Keratinocyte (primary cell): ENCODE results near the gene CCR8. TPM values are rescaled to one million over a fixed set of nuclear protein-coding genes. Genes with fewer than 3 reads are reported as not detected.

ENCODE experiments used
- DNase-seq: peaks from one replicate; pipeline ENCODE4 v3.0.0-alpha.2; 2011; ENCODE audit warnings: low read depth, missing footprints, low spot score
- FAIRE-seq: peaks from 2 replicates; lab custom pipeline; 2011; peaks lifted over from hg19 to GRCh38; lab: Jason Lieb, UNC
- H2AFZ ChIP-seq: 2 replicates; pipeline ENCODE4 v1.6.0; 2012; ENCODE audit warnings: low read length, control low read depth, inconsistent platforms; ENCODE audit not compliant: control insufficient read depth
- H3K27ac ChIP-seq: 2 replicates; pipeline ENCODE4 v1.5.1; 2011; ENCODE audit warnings: low read length; ENCODE audit not compliant: control insufficient read depth, insufficient read depth
- H3K27me3 ChIP-seq: 3 replicates; pipeline ENCODE4 v1.6.0; 2011; ENCODE audit warnings: low read length; ENCODE audit not compliant: control insufficient read depth, insufficient read depth; ENCODE audit errors: extremely low read depth
- H3K36me3 ChIP-seq, 2 experiments: 2 replicates in 1 of 2; 3 replicates in 1 of 2; pipeline ENCODE4 v1.5.1; 2011; ENCODE audit warnings: low read length in 2 of 2, mild to moderate bottlenecking in 1 of 2; ENCODE audit not compliant: control insufficient read depth in 2 of 2, insufficient read depth in 2 of 2; ENCODE audit errors: extremely low read depth in 1 of 2
- H3K4me1 ChIP-seq: 3 replicates; pipeline ENCODE4 v1.5.1; 2011; ENCODE audit warnings: low read length; ENCODE audit not compliant: control insufficient read depth, insufficient read depth; ENCODE audit errors: extremely low read depth
- H3K4me2 ChIP-seq: 3 replicates; pipeline ENCODE4 v1.6.0; 2011; ENCODE audit warnings: low read depth, low read length; ENCODE audit not compliant: control insufficient read depth, insufficient read depth; ENCODE audit errors: extremely low read depth
- H3K4me3 ChIP-seq, 3 experiments: fragments of 200-600 bp in 1 of 3; sonication (generic) in 1 of 3; 2 replicates in 2 of 3; 3 replicates in 1 of 3; pipeline ENCODE4 v1.5.1; 2011 to 2016; ENCODE audit warnings: low read length in 3 of 3, mild to moderate bottlenecking in 3 of 3, control low read depth in 2 of 3, inconsistent platforms in 1 of 3, low read depth in 1 of 3, mixed read lengths in 1 of 3, mixed run types in 1 of 3, moderate library complexity in 1 of 3; ENCODE audit not compliant: control insufficient read depth in 2 of 3, insufficient read depth in 2 of 3; ENCODE audit errors: extremely low read depth in 1 of 3
- H3K79me2 ChIP-seq: 2 replicates; pipeline ENCODE4 v1.6.0; 2012; ENCODE audit warnings: low read length; ENCODE audit not compliant: control insufficient read depth, insufficient read depth
- H3K9ac ChIP-seq: 3 replicates; pipeline ENCODE4 v1.6.0; 2011; ENCODE audit warnings: low read length; ENCODE audit not compliant: control insufficient read depth, insufficient read depth; ENCODE audit errors: extremely low read depth
- H3K9me1 ChIP-seq: 3 replicates; pipeline ENCODE4 v1.6.0; 2011; ENCODE audit warnings: low read length; ENCODE audit not compliant: control insufficient read depth, insufficient read depth; ENCODE audit errors: extremely low read depth
- H3K9me3 ChIP-seq: 2 replicates; pipeline ENCODE4 v1.5.1; 2012; ENCODE audit warnings: low read depth, low read length; ENCODE audit not compliant: control insufficient read depth
- H4K20me1 ChIP-seq: 3 replicates; pipeline ENCODE4 v1.6.0; 2011; ENCODE audit warnings: low read length; ENCODE audit not compliant: control insufficient read depth, insufficient read depth; ENCODE audit errors: extremely low read depth
- CTCF ChIP-seq, 3 experiments: IDR thresholded peaks in 1 of 3; conservative IDR thresholded peaks in 1 of 3; optimal IDR thresholded peaks in 1 of 3; 2 replicates in 2 of 3; 3 replicates in 1 of 3; pipeline versions ENCODE3 to v1.5.1; 2011; ENCODE audit warnings: low read length in 3 of 3, mild to moderate bottlenecking in 3 of 3, moderate library complexity in 2 of 3, control low read depth in 1 of 3, inconsistent platforms in 1 of 3; ENCODE audit not compliant: insufficient read depth in 2 of 3; ENCODE audit errors: extremely low read depth in 1 of 3
- EZH2 ChIP-seq: IDR thresholded peaks from one replicate; pipeline ENCODE4 v1.6.1; 2012; ENCODE audit warnings: inconsistent platforms, mild to moderate bottlenecking, low read length, moderate library complexity
- dilution Hi-C: fragments of 300-500 bp; cut with MboI; formaldehyde crosslinking; loops from one replicate; pipeline ENCODE4 v1.7.0; 2020; ENCODE audit warnings: low sequenced_read_pairs; ENCODE audit not compliant: extremely low pct_ligation_motif_present
- polyA plus RNA-seq, 5 experiments: library from polyadenylated mRNA; depleted of rRNA in 3 of 5; stranded (reverse) in 3 of 5; stranded (forward) in 1 of 5; unstranded in 1 of 5; fragments of >200 nt; gene quantifications; 1 replicate in 1 of 5; 2 replicates in 3 of 5; 3 replicates in 1 of 5; pipeline versions ENCODE4 v1.2.1 to v1.2.3, GENCODE V29; 2011 to 2012; ENCODE audit warnings: missing spikeins in 2 of 5, low read depth in 1 of 5, low replicate concordance in 1 of 5

CCR8 gene
- polyA plus RNA-seq, 1 donor (not counting 4 experiments of a cell fraction or from before 2014, with no cell fraction given) = not detected

GRCh38 chr3:39346785-39347585 lies 17.5 kb downstream of the CCR8 start:
- Histone ChIP-seq H3K4me1 (peaks cover 20% of the 10 kb centered on the region), H3K9me1 (no peaks in the 10 kb centered on the region), H3K27ac (no peak overlapping the region), H3K9ac (no peak overlapping the region), H4K20me1 (no peaks in the 10 kb centered on the region), H3K27me3 (no peaks in the 10 kb centered on the region), H3K9me3 (no peaks in the 10 kb centered on the region), H3K4me2 (no peak overlapping the region), H3K4me3 (no peak overlapping the region), H3K79me2 (no peaks in the 10 kb centered on the region), H3K36me3 (no peaks in the 10 kb centered on the region), H2AFZ (no peak overlapping the region)
- no peak for TF ChIP-seq EZH2
- no peak for TF ChIP-seq CTCF (optimal IDR thresholded peaks at IDR 0.05 in 1 of 3, IDR thresholded peaks at IDR 0.05 in 1 of 3, conservative IDR thresholded peaks at IDR 0.05 in 1 of 3; ENCODE audit: extremely low read depth in 1 of 3, insufficient read depth in 2 of 3, low read length in 3 of 3)
- FAIRE-seq (no peak), DNase-seq (no peak)
- dilution Hi-C loops = no loop called here

GRCh38 chr3:39347586-39347876 lies 18.0 kb downstream of the CCR8 start:
- Histone ChIP-seq H3K27ac (no peak overlapping the region), H3K27me3 (no peaks in the 10 kb centered on the region), H3K9me3 (no peaks in the 10 kb centered on the region), H3K9me1 (no peaks in the 10 kb centered on the region), H3K4me1 (peaks cover 20% of the 10 kb centered on the region), H3K4me2 (no peak overlapping the region), H3K9ac (no peak overlapping the region), H3K79me2 (no peaks in the 10 kb centered on the region), H2AFZ (no peak overlapping the region), H4K20me1 (no peaks in the 10 kb centered on the region), H3K36me3 (no peaks in the 10 kb centered on the region), H3K4me3 (no peak overlapping the region)
- no peak for DNase-seq
- TF ChIP-seq CTCF (optimal IDR thresholded peaks at IDR 0.05 in 1 of 3, IDR thresholded peaks at IDR 0.05 in 1 of 3, conservative IDR thresholded peaks at IDR 0.05 in 1 of 3; ENCODE audit: extremely low read depth in 1 of 3, insufficient read depth in 2 of 3, low read length in 3 of 3) (no peak), EZH2 (no peak)
- dilution Hi-C loops = no loop called here
- no peak for FAIRE-seq
